ENCODE data around the gene SMIM1. TPM values are rescaled to one million over a fixed set of nuclear protein-coding genes. Genes with fewer than 3 reads are reported as not detected.

SMIM1 gene
- total RNA-seq, 1 donor from 2014 or later = not detected

GRCh38 chr1:3787745-3788605, 15.4 kb downstream of the SMIM1 start:
- H3K27me3 ChIP-seq = no peaks in the 10 kb centered on the region
- no peak overlapping the region for H3K27ac ChIP-seq
- H3K9me3 ChIP-seq = no peaks in the 10 kb centered on the region
- no peak for DNase-seq (ENCODE audit: low spot score in 2 of 2)
- intact Hi-C loops (cut with DNase I) = no loop called here
- no peak for TF ChIP-seq CTCF (IDR thresholded peaks at IDR 0.05)
- H3K4me1 ChIP-seq = no peaks in the 10 kb centered on the region
- H3K4me3 ChIP-seq = no peak overlapping the region
- peaks cover 47 to 63% of the 10 kb centered on the region in 2 donors for H3K36me3 ChIP-seq

GRCh38 chr1:3788756-3789420, 16.3 kb downstream of the SMIM1 start:
- Histone ChIP-seq H3K27ac (no peak overlapping the region), H3K4me1 (peaks cover 3 to 5% of the 10 kb centered on the region in 2 donors), H3K9me3 (no peaks in the 10 kb centered on the region), H3K36me3 (peaks cover 38 to 54% of the 10 kb centered on the region in 2 donors), H3K27me3 (no peaks in the 10 kb centered on the region), H3K4me3 (no peak overlapping the region)
- intact Hi-C loops (cut with DNase I) = no loop called here
- no peak for DNase-seq (ENCODE audit: low spot score in 2 of 2)
- TF ChIP-seq CTCF (IDR thresholded peaks at IDR 0.05) = no peak

- no peak for DNase-seq (ENCODE audit: low spot score in 2 of 2)
- Histone ChIP-seq H3K9me3 (no peaks in the 10 kb centered on the region), H3K4me3 (no peak overlapping the region), H3K4me1 (peaks cover 11 to 13% of the 10 kb centered on the region in 2 donors), H3K27me3 (no peaks in the 10 kb centered on the region), H3K27ac (no peak overlapping the region), H3K36me3 (peaks cover 30 to 46% of the 10 kb centered on the region in 2 donors)
- intact Hi-C loops (cut with DNase I) = no loop called here
- TF ChIP-seq CTCF (IDR thresholded peaks at IDR 0.05) = no peak
Observed at GRCh38 chr1:3789421-3790300, 17.1 kb downstream of the SMIM1 start.

GRCh38 chr1:3790500-3790923, 18.0 kb downstream of the SMIM1 start:
- H3K4me1 ChIP-seq = peaks cover 18 to 21% of the 10 kb centered on the region in 2 donors

More at GRCh38 chr1:3790500-3790923, 18.0 kb downstream of the SMIM1 start:
- H3K9me3 ChIP-seq = no peaks in the 10 kb centered on the region
- peaks cover 21 to 38% of the 10 kb centered on the region in 2 donors for H3K36me3 ChIP-seq
- H3K27ac ChIP-seq = no peak overlapping the region
- TF ChIP-seq CTCF (IDR thresholded peaks at IDR 0.05) = no peak
- intact Hi-C loops (cut with DNase I) = no loop called here
- no peak for DNase-seq (ENCODE audit: low spot score in 2 of 2)
- no peaks in the 10 kb centered on the region for H3K27me3 ChIP-seq
- no peak overlapping the region for H3K4me3 ChIP-seq

All from ascending aorta (tissue), 2 donors.